ENCODE data around the gene CNTN5. TPM values are rescaled to one million over a fixed set of nuclear protein-coding genes. Genes with fewer than 3 reads are reported as not detected.

The CNTN5 gene
- total RNA-seq, 1 donor from 2014 or later, result not detected

DNA sequence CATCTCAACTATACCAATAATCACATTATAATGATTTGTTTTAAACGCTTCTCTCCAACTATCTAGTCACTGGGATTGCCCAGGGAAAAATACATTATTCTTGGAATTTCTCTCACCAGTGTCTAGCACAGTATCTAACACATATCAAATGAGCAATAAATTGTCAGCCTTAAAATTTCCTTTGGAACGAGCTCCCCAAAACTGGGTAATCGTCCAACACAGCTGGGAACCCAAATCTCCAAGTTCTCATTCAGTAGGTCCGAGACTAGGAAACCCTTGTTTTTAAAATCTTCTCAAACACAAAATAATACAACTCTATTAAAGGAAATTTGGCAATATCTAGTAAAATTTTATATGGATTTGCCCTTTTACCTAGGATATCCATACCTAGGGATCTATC is 1338.5 kb downstream of the CNTN5 start:
- no peak overlapping the region for H3K4me3 Mint-ChIP-seq (ENCODE audit: low read depth)
- no peaks in the 10 kb centered on the region for H3K27me3 Mint-ChIP-seq (ENCODE audit: low read depth)
- H3K4me1 Mint-ChIP-seq (ENCODE audit: low read depth), result no peaks in the 10 kb centered on the region
- DNase-seq (ENCODE audit: low spot score), result no peak
- intact Hi-C loops (cut with micrococcal nuclease), result no loop called here
- H3K27ac Mint-ChIP-seq, result no peak overlapping the region
- peaks cover 35% of the 10 kb centered on the region for H3K9me3 Mint-ChIP-seq
- no peaks in the 10 kb centered on the region for H3K36me3 Mint-ChIP-seq (ENCODE audit: low read depth)

DNA sequence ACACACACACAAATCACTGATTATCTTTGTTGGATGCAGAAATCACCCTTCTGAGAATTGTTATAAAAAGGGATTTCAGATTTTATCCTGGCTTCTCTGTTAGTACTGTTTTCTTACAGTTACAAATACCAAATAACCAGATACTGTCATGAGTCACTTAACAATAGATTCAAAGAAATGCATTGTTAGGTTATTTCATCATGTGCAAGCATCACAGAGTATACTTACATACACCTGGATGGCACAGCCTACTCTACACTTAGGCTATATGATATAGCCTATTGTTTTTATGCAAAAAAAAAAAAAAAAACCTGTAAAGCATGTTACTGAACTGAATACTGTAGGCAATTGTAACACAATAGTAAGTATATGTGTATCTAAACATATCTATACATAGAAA is 1347.1 kb downstream of the CNTN5 start:
- intact Hi-C loops (cut with micrococcal nuclease), result no loop called here
- peaks cover 32% of the 10 kb centered on the region for H3K9me3 Mint-ChIP-seq
- H3K27me3 Mint-ChIP-seq (ENCODE audit: low read depth), result no peaks in the 10 kb centered on the region

DNA sequence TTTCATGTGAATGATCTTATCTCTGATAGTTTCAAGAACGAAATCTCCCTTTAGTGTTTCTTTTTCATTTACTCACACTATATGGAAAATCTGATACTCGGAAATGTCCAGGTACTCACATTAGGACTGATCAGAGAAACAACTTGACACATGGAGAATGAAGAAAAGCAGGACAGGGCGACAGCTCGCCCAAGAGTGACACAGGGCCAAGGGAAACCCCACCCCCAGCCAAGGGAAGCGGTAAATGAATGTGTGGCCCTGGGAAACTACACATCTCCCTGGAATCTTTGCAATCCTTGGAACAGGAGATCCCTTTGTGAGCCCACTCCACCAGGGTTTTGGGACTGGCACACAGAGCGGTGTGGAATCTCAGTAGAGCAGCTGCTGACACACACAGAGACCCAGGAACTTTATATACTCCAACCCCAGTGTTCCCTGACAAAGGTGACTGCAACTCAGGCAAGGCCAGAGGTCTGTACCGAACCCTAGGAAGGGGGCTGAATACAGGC is 1362.7 kb downstream of the CNTN5 start:
- no peak for DNase-seq (ENCODE audit: low spot score)
- Mint-ChIP-seq H3K4me1 (ENCODE audit: low read depth) (no peaks in the 10 kb centered on the region), H3K27me3 (ENCODE audit: low read depth) (no peaks in the 10 kb centered on the region), H3K9me3 (peaks cover 46% of the 10 kb centered on the region), H3K36me3 (ENCODE audit: low read depth) (no peaks in the 10 kb centered on the region), H3K27ac (no peak overlapping the region), H3K4me3 (ENCODE audit: low read depth) (no peak overlapping the region)
- intact Hi-C loops (cut with micrococcal nuclease), result no loop called here

More for the DNA sequence above, 1347.1 kb downstream of the CNTN5 start:
- H3K27ac Mint-ChIP-seq, result no peak overlapping the region
- no peak for DNase-seq (ENCODE audit: low spot score)
- H3K4me1 Mint-ChIP-seq (ENCODE audit: low read depth), result no peaks in the 10 kb centered on the region
- no peak overlapping the region for H3K4me3 Mint-ChIP-seq (ENCODE audit: low read depth)
- H3K36me3 Mint-ChIP-seq (ENCODE audit: low read depth), result no peaks in the 10 kb centered on the region

DNA sequence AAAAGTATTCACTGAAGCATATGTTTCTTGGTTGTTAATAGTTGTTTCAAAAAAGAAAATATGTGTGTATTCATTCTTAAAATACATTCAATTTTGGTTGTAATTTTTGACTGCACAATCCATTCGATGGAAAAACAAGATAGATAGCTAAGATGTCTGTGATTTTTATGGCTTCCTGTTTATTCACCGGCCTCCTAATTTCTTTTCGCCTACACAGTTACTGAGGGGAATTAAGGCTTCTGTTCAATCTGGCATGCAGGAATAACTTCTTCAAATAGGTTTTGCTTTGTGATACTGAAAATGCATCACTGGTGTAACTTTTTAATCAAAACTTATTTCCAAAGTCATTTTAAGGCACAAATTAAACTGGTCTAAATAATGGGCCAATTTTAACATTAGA is 1375.5 kb downstream of the CNTN5 start:
- H3K4me3 Mint-ChIP-seq (ENCODE audit: low read depth), result no peak overlapping the region
- no peaks in the 10 kb centered on the region for H3K27me3 Mint-ChIP-seq (ENCODE audit: low read depth)
- H3K4me1 Mint-ChIP-seq (ENCODE audit: low read depth), result no peaks in the 10 kb centered on the region
- H3K36me3 Mint-ChIP-seq (ENCODE audit: low read depth), result no peaks in the 10 kb centered on the region
- H3K27ac Mint-ChIP-seq, result no peak overlapping the region
- intact Hi-C loops (cut with micrococcal nuclease), result no loop called here
- H3K9me3 Mint-ChIP-seq, result peaks cover 36% of the 10 kb centered on the region
- DNase-seq (ENCODE audit: low spot score), result no peak

DNA sequence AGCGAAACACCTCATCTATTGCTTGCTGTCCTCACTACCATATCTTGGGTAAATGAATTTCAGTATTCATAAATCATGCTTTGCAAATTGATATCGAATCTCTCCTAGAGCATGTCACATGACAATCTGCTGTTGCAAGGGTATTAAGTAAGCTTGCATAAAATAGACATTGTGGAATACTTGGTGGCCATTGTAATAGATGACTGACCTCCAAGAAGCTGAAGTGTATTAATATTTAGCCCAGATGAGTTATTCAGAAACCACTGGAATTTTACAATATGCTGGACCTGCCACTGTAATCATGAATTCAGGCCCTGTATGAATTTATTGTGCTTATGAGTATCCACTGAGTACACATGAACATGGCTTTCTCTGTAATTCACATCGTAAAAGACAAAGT is 1376.7 kb downstream of the CNTN5 start:
- H3K4me3 Mint-ChIP-seq (ENCODE audit: low read depth), result no peak overlapping the region
- H3K9me3 Mint-ChIP-seq, result peaks cover 40% of the 10 kb centered on the region
- no peak overlapping the region for H3K27ac Mint-ChIP-seq
- intact Hi-C loops (cut with micrococcal nuclease), result no loop called here
- no peaks in the 10 kb centered on the region for H3K27me3 Mint-ChIP-seq (ENCODE audit: low read depth)
- H3K36me3 Mint-ChIP-seq (ENCODE audit: low read depth), result no peaks in the 10 kb centered on the region
- no peak for DNase-seq (ENCODE audit: low spot score)
- no peaks in the 10 kb centered on the region for H3K4me1 Mint-ChIP-seq (ENCODE audit: low read depth)

GRCh38 chr11:100403816-100404215 is 1383.1 kb downstream of the CNTN5 start:
- H3K36me3 Mint-ChIP-seq (ENCODE audit: low read depth), result no peaks in the 10 kb centered on the region
- DNase-seq (ENCODE audit: low spot score), result no peak
- no peak overlapping the region for H3K4me3 Mint-ChIP-seq (ENCODE audit: low read depth)
- intact Hi-C loops (cut with micrococcal nuclease), result no loop called here
- no peak overlapping the region for H3K27ac Mint-ChIP-seq
- peaks cover 50% of the 10 kb centered on the region for H3K9me3 Mint-ChIP-seq
- no peaks in the 10 kb centered on the region for H3K4me1 Mint-ChIP-seq (ENCODE audit: low read depth)
- H3K27me3 Mint-ChIP-seq (ENCODE audit: low read depth), result no peaks in the 10 kb centered on the region

GRCh38 chr11:100404907-100405306 is 1384.2 kb downstream of the CNTN5 start:
- H3K4me1 Mint-ChIP-seq (ENCODE audit: low read depth), result no peaks in the 10 kb centered on the region
- no peak overlapping the region for H3K4me3 Mint-ChIP-seq (ENCODE audit: low read depth)
- H3K27me3 Mint-ChIP-seq (ENCODE audit: low read depth), result no peaks in the 10 kb centered on the region
- H3K9me3 Mint-ChIP-seq, result peaks cover 47% of the 10 kb centered on the region
- intact Hi-C loops (cut with micrococcal nuclease), result no loop called here
- DNase-seq (ENCODE audit: low spot score), result no peak
- H3K36me3 Mint-ChIP-seq (ENCODE audit: low read depth), result no peaks in the 10 kb centered on the region
- no peak overlapping the region for H3K27ac Mint-ChIP-seq
